Thyroid gland (tissue), 4 donors: ENCODE results near the gene PFKFB2. TPM values are rescaled to one million over a fixed set of nuclear protein-coding genes. Genes with fewer than 3 reads are reported as not detected.

Experiments used
- DNase-seq, 2 donors: peaks; one replicate each; pipeline ENCODE4 v3.0.0-alpha.2; 2019
- H3K27ac ChIP-seq, 3 donors: fragments of 200-600 bp; sonication (generic); 1 replicate in 2 of 3; 2 replicates in 1 of 3; pipeline ENCODE4 v1.5.1; 2016 to 2019; ENCODE audit warnings: mild to moderate bottlenecking in 1 of 3, moderate library complexity in 1 of 3
- H3K27me3 ChIP-seq: fragments of 200-600 bp; sonication (generic); one replicate; pipeline ENCODE4 v1.5.1; 2019
- H3K36me3 ChIP-seq, 2 donors: fragments of 200-600 bp; sonication (generic); one replicate each; pipeline ENCODE4 v1.5.1; 2016 to 2019
- H3K4me1 ChIP-seq, 2 donors: fragments of 200-600 bp; sonication (generic); one replicate each; pipeline ENCODE4 v1.5.1; 2017 to 2019
- H3K4me3 ChIP-seq, 3 donors: fragments of 200-600 bp; sonication (generic); replicated peaks in 1 of 3; 1 replicate in 2 of 3; 2 replicates in 1 of 3; pipeline ENCODE4 v1.5.1; 2016; ENCODE audit warnings: mild to moderate bottlenecking in 1 of 3
- H3K9me3 ChIP-seq: fragments of 200-600 bp; sonication (generic); one replicate; pipeline ENCODE4 v1.5.1; 2017
- POLR2A ChIP-seq, 2 donors: fragments of 450-650 bp; IDR thresholded peaks; one replicate each; pipeline ENCODE4 v1.6.1; 2017; ENCODE audit warnings: antibody characterized with exemption in 2 of 2, mild to moderate bottlenecking in 2 of 2, moderate library complexity in 1 of 2
- WGBS, 2 donors: methylation state at CpG; one replicate each; pipeline ENCODE4 v1.1.5; 2017; 5-methylcytosine and 5-hydroxymethylcytosine counted together
- intact Hi-C: fragments of 100-400 bp; cut with DNase I; formaldehyde crosslinking; loops from one replicate; pipeline ENCODE4 v1.15.1; 2023
- total RNA-seq, 4 donors: library from RNA; depleted of rRNA; stranded (reverse); fragments of >200 nt; gene quantifications; one replicate each; pipeline ENCODE4 v1.2.3, GENCODE V29; 2016
- TF ChIP-seq, protein P1 (sequence below), 6 experiments: fragments of 200-600 bp in 3 of 6; fragments of 450-650 bp in 3 of 6; sonication (generic) in 3 of 6; IDR thresholded peaks; one replicate each; pipeline ENCODE4 v1.5.1; 2016 to 2019; ENCODE audit warnings: antibody characterized with exemption in 6 of 6, mild to moderate bottlenecking in 2 of 6, inconsistent platforms in 1 of 6, moderate library complexity in 1 of 6

PFKFB2 gene
- 100 to 1,000 TPM in 2 of 4 donors, 10 to 100 TPM in 2; 87.7 to 191 (median 110) TPM for total RNA-seq

DNA sequence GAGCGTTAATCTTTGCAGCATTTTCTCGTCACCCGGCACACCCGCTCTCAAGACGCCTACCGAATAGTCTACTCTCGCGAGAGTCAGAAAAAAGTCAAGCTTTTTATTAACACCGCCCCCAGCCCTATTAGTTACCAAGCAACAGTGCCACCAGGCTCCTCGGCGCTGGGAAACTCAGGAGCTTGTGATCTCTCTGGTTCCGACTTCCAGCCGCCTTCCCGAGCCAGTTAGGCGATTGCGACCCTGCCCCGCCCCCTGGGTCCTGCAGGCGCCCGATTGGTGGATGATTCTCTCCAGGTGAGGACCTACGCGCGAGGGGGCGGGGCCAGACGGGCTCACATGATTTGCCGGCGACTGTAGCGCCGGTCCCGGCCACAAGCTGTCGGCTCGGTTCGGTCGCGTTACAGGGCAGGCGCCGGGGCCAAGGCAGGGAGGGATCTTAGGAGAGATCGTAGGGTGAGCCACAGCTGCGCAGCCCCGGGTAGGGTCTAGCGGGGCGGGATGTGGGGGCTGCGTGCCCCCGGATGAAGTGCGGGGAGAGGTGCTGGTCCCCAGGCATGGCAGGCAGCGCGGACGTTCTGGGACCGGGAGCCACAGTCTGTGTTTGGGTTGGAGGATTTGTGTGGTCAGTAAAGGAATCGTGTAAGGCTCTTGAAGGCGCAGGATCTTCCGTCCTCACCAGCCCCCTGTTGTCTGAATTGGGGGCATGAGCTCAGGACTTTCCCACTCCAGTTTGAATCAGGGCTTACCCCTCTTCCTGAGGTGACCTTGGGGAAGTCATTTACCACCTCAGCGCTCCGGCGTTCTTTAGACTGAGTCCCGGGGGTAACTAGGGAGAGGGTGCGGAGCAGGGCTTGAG lies at the start of gene PFKFB2:
Gene PFKFB2, plus strand, starts transcription at position 365 of the 859 bp plus-strand sequence. CDS start 1,443 bp downstream, outside the sequence.
- H3K27ac ChIP-seq = peak within 1 kb of the TSS; percentile 93 to 97 (median 97)
- no peaks in the 10 kb centered on the region for H3K27me3 ChIP-seq
- peaks cover 24 to 48% of the 10 kb centered on the region in 2 donors for H3K4me1 ChIP-seq
- peak within 1 kb of the TSS; percentile 58 to 80 (median 80) for H3K4me3 ChIP-seq
- H3K9me3 ChIP-seq = no peaks in the 10 kb centered on the region
- peak; percentile 89 to 100 for TF ChIP-seq POLR2A (IDR thresholded peaks at IDR 0.05)
- TF ChIP-seq, protein P1, sequence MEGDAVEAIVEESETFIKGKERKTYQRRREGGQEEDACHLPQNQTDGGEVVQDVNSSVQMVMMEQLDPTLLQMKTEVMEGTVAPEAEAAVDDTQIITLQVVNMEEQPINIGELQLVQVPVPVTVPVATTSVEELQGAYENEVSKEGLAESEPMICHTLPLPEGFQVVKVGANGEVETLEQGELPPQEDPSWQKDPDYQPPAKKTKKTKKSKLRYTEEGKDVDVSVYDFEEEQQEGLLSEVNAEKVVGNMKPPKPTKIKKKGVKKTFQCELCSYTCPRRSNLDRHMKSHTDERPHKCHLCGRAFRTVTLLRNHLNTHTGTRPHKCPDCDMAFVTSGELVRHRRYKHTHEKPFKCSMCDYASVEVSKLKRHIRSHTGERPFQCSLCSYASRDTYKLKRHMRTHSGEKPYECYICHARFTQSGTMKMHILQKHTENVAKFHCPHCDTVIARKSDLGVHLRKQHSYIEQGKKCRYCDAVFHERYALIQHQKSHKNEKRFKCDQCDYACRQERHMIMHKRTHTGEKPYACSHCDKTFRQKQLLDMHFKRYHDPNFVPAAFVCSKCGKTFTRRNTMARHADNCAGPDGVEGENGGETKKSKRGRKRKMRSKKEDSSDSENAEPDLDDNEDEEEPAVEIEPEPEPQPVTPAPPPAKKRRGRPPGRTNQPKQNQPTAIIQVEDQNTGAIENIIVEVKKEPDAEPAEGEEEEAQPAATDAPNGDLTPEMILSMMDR (IDR thresholded peaks at IDR 0.05) = peak in 4 of 6 experiments; percentile 23 to 52 (median 50)
- DNase-seq = peak; percentile 100
- 2 to 5% methylated on average over 20 to 47 of the region's 56 CpGs for WGBS, 2 donors
- peaks cover 11 to 13% of the 10 kb centered on the region in 2 donors for H3K36me3 ChIP-seq
- intact Hi-C loops = no loop called here

GRCh38 chr1:207004931-207005830 lies 47.9 kb upstream of the PFKFB2 start:
- Histone ChIP-seq H3K27me3 (no peaks in the 10 kb centered on the region), H3K27ac (peak overlapping the region; percentile 68 to 81 (median 77)), H3K9me3 (no peaks in the 10 kb centered on the region), H3K4me1 (peaks cover 43 to 64% of the 10 kb centered on the region in 2 donors), H3K4me3 (no peak overlapping the region), H3K36me3 (no peaks in the 10 kb centered on the region)
- peak; percentile 59 to 70 for DNase-seq
- WGBS, 2 donors = 50 to 54% methylated on average over 9 of the region's 9 CpGs
- intact Hi-C loops = loop anchor here (10.0 kb wide), 1 partner anchor 70 kb away; no protein-coding TSS in a partner anchor
- TF ChIP-seq, protein P1 (IDR thresholded peaks at IDR 0.05) = peak in 4 of 6 experiments; percentile 16 to 62 (median 53)
- no peak for TF ChIP-seq POLR2A (IDR thresholded peaks at IDR 0.05)

GRCh38 chr1:207006083-207006482 lies 47.0 kb upstream of the PFKFB2 start:
- TF ChIP-seq, protein P1 (IDR thresholded peaks at IDR 0.05) = no peak
- no peak for TF ChIP-seq POLR2A (IDR thresholded peaks at IDR 0.05)
- WGBS, 2 donors = 88 to 90% methylated on average over 3 of the region's 3 CpGs
- Histone ChIP-seq H3K27me3 (no peaks in the 10 kb centered on the region), H3K4me3 (no peak overlapping the region), H3K27ac (peak overlapping the region in 1 of 3 donors; percentile 54), H3K9me3 (no peaks in the 10 kb centered on the region), H3K36me3 (no peaks in the 10 kb centered on the region), H3K4me1 (peaks cover 43 to 64% of the 10 kb centered on the region in 2 donors)
- DNase-seq = no peak
- intact Hi-C loops = loop anchor here (10.0 kb wide), 1 partner anchor 69 kb away; no protein-coding TSS in a partner anchor

- no peak overlapping the region for H3K4me3 ChIP-seq
- H3K4me1 ChIP-seq = peaks cover 41 to 61% of the 10 kb centered on the region in 2 donors
- H3K9me3 ChIP-seq = no peaks in the 10 kb centered on the region
- DNase-seq = no peak
- no peaks in the 10 kb centered on the region for H3K27me3 ChIP-seq
- 69% methylated on average over 3 of the region's 3 CpGs for WGBS, 2 donors
- intact Hi-C loops = loop anchor here (10.0 kb wide), 1 partner anchor 68 kb away; no protein-coding TSS in a partner anchor
- peak overlapping the region; percentile 29 to 86 (median 54) for H3K27ac ChIP-seq
- TF ChIP-seq, protein P1 (IDR thresholded peaks at IDR 0.05) = no peak
- TF ChIP-seq POLR2A (IDR thresholded peaks at IDR 0.05) = no peak
- no peaks in the 10 kb centered on the region for H3K36me3 ChIP-seq
Measured at GRCh38 chr1:207006914-207007313, 46.2 kb upstream of the PFKFB2 start.
